Measurements from ENCODE around the gene SLAMF1.

DNA sequence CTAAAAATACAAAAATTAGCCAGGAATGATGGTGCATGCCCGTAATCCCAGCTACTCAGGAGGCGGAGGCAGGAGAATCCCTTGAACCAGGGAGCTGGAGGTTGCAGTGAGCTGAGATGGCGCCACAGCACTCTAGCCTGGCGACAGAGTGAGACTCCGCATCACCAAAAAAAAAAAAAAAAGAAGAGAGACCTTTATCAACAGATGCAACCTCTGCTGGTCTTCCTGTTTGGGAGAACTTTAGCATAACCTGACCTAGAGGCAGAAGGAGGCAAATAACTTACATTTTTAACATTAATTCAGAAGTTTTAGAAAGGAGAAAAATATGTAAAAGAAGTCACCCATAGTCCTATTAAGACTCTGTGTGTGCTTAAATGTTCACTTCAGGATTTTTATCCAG, 32.4 kb downstream of the SLAMF1 start:
- TF ChIP-seq POLR2A (IDR thresholded peaks at IDR 0.05; ENCODE audit: low read depth, low read length): no peak
- no peak for TF ChIP-seq TAF1 (IDR thresholded peaks at IDR 0.05; ENCODE audit: low read depth, low read length)

Data from GM12891 (cell line).